AG09319 (cell line): Measurements from ENCODE around the gene MIOS.
"Not testable (repeated sequence)": the region's sequence is repeated elsewhere in the genome, so short reads cannot be mapped to it uniquely, and the experiment has no call there.

ENCODE experiments used
- DNase-seq: peaks from one replicate; pipeline ENCODE4 v3.0.0-alpha.2; 2010; ENCODE audit warnings: low read depth; ENCODE audit errors: extremely low read depth
- CTCF ChIP-seq: IDR thresholded peaks from 2 replicates; pipeline ENCODE4 v1.5.1; 2011; ENCODE audit warnings: low read depth, mild to moderate bottlenecking, inconsistent platforms, low read length, moderate library complexity

MIOS gene

GRCh38 chr7:7654964-7655715, 88.5 kb downstream of the MIOS start:
- DNase-seq, result no peak
- no peak for TF ChIP-seq CTCF

GRCh38 chr7:7656459-7656858, 89.8 kb downstream of the MIOS start:
- not testable (repeated sequence) for DNase-seq
